Measurements from ENCODE around the gene CYP1A2.

CYP1A2 gene

GRCh38 chr15:74722591-74722990, 26.1 kb upstream of the CYP1A2 start:
- H3K4me3 ChIP-seq (ENCODE audit: insufficient read depth, low read length, poor library complexity, severe bottlenecking): no peak overlapping the region
- no peaks in the 10 kb centered on the region for H3K9me2 ChIP-seq (replicated peaks; ENCODE audit: insufficient read depth, low read length)
- no peaks in the 10 kb centered on the region for H4K20me1 ChIP-seq (ENCODE audit: low read depth, low read length)
- no peak overlapping the region for H3K4me2 ChIP-seq (ENCODE audit: low read depth, low read length, poor library complexity, severe bottlenecking)
- no peaks in the 10 kb centered on the region for H3K36me3 ChIP-seq (ENCODE audit: low read length)
- H3K9me3 ChIP-seq (ENCODE audit: insufficient read depth, low read length): no peaks in the 10 kb centered on the region
- H3K27ac ChIP-seq (ENCODE audit: low read depth, low read length): no peak overlapping the region
- H3K79me2 ChIP-seq (ENCODE audit: insufficient read depth, low read length): no peaks in the 10 kb centered on the region
- no peak for TF ChIP-seq EZH2phosphoT487 (conservative IDR thresholded peaks at IDR 0.05; ENCODE audit: low read length)
- TF ChIP-seq, protein P1, sequence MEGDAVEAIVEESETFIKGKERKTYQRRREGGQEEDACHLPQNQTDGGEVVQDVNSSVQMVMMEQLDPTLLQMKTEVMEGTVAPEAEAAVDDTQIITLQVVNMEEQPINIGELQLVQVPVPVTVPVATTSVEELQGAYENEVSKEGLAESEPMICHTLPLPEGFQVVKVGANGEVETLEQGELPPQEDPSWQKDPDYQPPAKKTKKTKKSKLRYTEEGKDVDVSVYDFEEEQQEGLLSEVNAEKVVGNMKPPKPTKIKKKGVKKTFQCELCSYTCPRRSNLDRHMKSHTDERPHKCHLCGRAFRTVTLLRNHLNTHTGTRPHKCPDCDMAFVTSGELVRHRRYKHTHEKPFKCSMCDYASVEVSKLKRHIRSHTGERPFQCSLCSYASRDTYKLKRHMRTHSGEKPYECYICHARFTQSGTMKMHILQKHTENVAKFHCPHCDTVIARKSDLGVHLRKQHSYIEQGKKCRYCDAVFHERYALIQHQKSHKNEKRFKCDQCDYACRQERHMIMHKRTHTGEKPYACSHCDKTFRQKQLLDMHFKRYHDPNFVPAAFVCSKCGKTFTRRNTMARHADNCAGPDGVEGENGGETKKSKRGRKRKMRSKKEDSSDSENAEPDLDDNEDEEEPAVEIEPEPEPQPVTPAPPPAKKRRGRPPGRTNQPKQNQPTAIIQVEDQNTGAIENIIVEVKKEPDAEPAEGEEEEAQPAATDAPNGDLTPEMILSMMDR (IDR thresholded peaks at IDR 0.05; ENCODE audit: insufficient read depth, low read length, poor library complexity, severe bottlenecking): no peak
- no peaks in the 10 kb centered on the region for H3K27me3 ChIP-seq (ENCODE audit: low read length)
- no peak overlapping the region for H3K9ac ChIP-seq (ENCODE audit: low read length)
- no peak overlapping the region for H2AFZ ChIP-seq (ENCODE audit: low read depth, low read length, severe bottlenecking)
- no peaks in the 10 kb centered on the region for H3F3A ChIP-seq (ENCODE audit: insufficient read depth)

DNA sequence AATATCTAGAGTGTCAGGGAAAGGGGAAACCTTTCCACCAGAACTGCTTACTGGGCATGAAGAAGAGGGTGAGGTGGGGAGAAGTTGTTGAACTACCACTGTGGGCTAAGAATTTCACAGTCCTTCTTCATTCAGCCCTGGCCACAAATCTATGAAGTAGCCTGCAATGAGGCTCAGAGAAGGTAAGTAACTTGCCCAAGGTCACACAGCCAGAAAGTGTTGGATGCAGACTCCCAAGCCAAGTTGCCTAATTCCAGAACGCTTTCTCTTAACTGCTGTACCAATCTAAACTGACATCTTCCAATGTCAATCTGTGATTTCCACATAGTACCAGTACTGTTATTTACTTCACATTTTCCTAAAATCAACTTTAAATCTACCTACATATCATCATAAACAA, 25.5 kb upstream of the CYP1A2 start:
- H3K27ac ChIP-seq (ENCODE audit: low read depth, low read length): no peak overlapping the region
- H3K4me3 ChIP-seq (ENCODE audit: insufficient read depth, low read length, poor library complexity, severe bottlenecking): no peak overlapping the region
- no peak overlapping the region for H2AFZ ChIP-seq (ENCODE audit: low read depth, low read length, severe bottlenecking)
- H3K9me2 ChIP-seq (replicated peaks; ENCODE audit: insufficient read depth, low read length): no peaks in the 10 kb centered on the region
- no peaks in the 10 kb centered on the region for H3F3A ChIP-seq (ENCODE audit: insufficient read depth)
- H3K79me2 ChIP-seq (ENCODE audit: insufficient read depth, low read length): no peaks in the 10 kb centered on the region
- H3K9ac ChIP-seq (ENCODE audit: low read length): no peak overlapping the region
- no peaks in the 10 kb centered on the region for H3K9me3 ChIP-seq (ENCODE audit: insufficient read depth, low read length)
- TF ChIP-seq EZH2phosphoT487 (conservative IDR thresholded peaks at IDR 0.05; ENCODE audit: low read length): no peak
- TF ChIP-seq, protein P1 (IDR thresholded peaks at IDR 0.05; ENCODE audit: insufficient read depth, low read length, poor library complexity, severe bottlenecking): no peak
- no peaks in the 10 kb centered on the region for H3K36me3 ChIP-seq (ENCODE audit: low read length)
- H3K27me3 ChIP-seq (ENCODE audit: low read length): no peaks in the 10 kb centered on the region
- no peak overlapping the region for H3K4me2 ChIP-seq (ENCODE audit: low read depth, low read length, poor library complexity, severe bottlenecking)
- H4K20me1 ChIP-seq (ENCODE audit: low read depth, low read length): no peaks in the 10 kb centered on the region

DNA sequence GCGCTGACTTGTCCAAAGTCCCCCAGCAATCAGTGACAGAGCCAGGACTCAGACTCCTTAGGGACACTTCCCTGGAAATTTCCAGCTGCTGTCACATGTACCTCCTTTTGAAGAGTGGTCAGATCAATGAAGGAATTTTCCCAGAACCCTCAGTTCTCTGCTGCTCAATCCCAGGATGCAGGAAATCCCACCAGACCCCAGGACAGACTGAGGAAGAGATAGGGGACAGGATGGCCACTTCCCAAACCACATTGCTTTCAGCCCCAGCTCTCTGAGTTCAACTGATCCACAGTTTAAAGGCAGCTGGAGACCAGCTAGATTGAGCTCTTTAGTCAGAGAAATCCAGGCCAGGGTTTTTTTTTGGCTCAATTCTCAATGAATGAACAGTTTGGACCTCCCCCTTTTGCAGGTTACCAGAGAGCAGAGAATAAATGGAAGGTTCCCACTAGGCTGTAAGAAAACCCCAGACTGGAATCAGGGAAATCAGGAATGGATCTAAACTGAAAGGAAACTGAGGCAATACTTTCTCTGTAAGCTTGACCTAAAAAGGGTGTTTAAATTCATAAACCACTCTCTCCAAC, 24.8 kb upstream of the CYP1A2 start:
- H3K9ac ChIP-seq (ENCODE audit: low read length): no peak overlapping the region
- TF ChIP-seq EZH2phosphoT487 (conservative IDR thresholded peaks at IDR 0.05; ENCODE audit: low read length): no peak
- TF ChIP-seq, protein P1 (IDR thresholded peaks at IDR 0.05; ENCODE audit: insufficient read depth, low read length, poor library complexity, severe bottlenecking): no peak

More for the DNA sequence above, 24.8 kb upstream of the CYP1A2 start:
- H3K79me2 ChIP-seq (ENCODE audit: insufficient read depth, low read length): no peaks in the 10 kb centered on the region
- H3K9me3 ChIP-seq (ENCODE audit: insufficient read depth, low read length): no peaks in the 10 kb centered on the region
- no peak overlapping the region for H3K27ac ChIP-seq (ENCODE audit: low read depth, low read length)
- no peaks in the 10 kb centered on the region for H3K36me3 ChIP-seq (ENCODE audit: low read length)
- H3F3A ChIP-seq (ENCODE audit: insufficient read depth): no peaks in the 10 kb centered on the region
- no peak overlapping the region for H2AFZ ChIP-seq (ENCODE audit: low read depth, low read length, severe bottlenecking)
- no peaks in the 10 kb centered on the region for H3K27me3 ChIP-seq (ENCODE audit: low read length)
- H3K4me3 ChIP-seq (ENCODE audit: insufficient read depth, low read length, poor library complexity, severe bottlenecking): no peak overlapping the region
- no peak overlapping the region for H3K4me2 ChIP-seq (ENCODE audit: low read depth, low read length, poor library complexity, severe bottlenecking)
- no peaks in the 10 kb centered on the region for H4K20me1 ChIP-seq (ENCODE audit: low read depth, low read length)
- H3K9me2 ChIP-seq (replicated peaks; ENCODE audit: insufficient read depth, low read length): no peaks in the 10 kb centered on the region

Measured in SU-DHL-6 (cell line).